HUDEP-2 (cell line): ENCODE measurements around the gene TENM4.
A peak's percentile ranks its signal among the peaks of the same experiment; 100 is the strongest.

ENCODE experiments used
- DNase-seq, 76 experiments: peaks; one replicate each; lab custom pipeline; 2025; ENCODE audit not compliant: unreplicated experiment in 76 of 76; lab: John Stamatoyannopoulos, UW

TENM4 gene

GRCh38 chr11:79071190-79071589 is 369.6 kb downstream of the TENM4 start:
- DNase-seq: no peak

- DNase-seq: no peak
These were observed 370.3 kb downstream of the TENM4 start for GRCh38 chr11:79070518-79070917.

- DNase-seq: no peak
These were observed 371.3 kb downstream of the TENM4 start for GRCh38 chr11:79069504-79069903.

GRCh38 chr11:79068356-79068755 is 372.5 kb downstream of the TENM4 start:
- no peak for DNase-seq

- no peak for DNase-seq
These were observed 373.5 kb downstream of the TENM4 start for GRCh38 chr11:79067352-79067679.

- DNase-seq: no peak
These were observed 374.1 kb downstream of the TENM4 start for GRCh38 chr11:79066456-79067351.

- DNase-seq: no peak
These were observed 377.7 kb downstream of the TENM4 start for GRCh38 chr11:79062814-79063762.

GRCh38 chr11:79060081-79060953 is 380.5 kb downstream of the TENM4 start:
- no peak for DNase-seq

GRCh38 chr11:79059141-79059540 is 381.7 kb downstream of the TENM4 start:
- no peak for DNase-seq

GRCh38 chr11:79055856-79056631 is 384.8 kb downstream of the TENM4 start:
- no peak for DNase-seq

GRCh38 chr11:79054636-79055035 is 386.2 kb downstream of the TENM4 start:
- DNase-seq: no peak

- peak in 1 of 76 experiments; percentile 14 for DNase-seq
These were observed 388.3 kb downstream of the TENM4 start for GRCh38 chr11:79052544-79052943.

- DNase-seq: no peak
These were observed 390.0 kb downstream of the TENM4 start for GRCh38 chr11:79050786-79051185.

- DNase-seq: no peak
These were observed 391.1 kb downstream of the TENM4 start for GRCh38 chr11:79049741-79050179.

- DNase-seq: no peak
These were observed 392.9 kb downstream of the TENM4 start for GRCh38 chr11:79047980-79048379.

- DNase-seq: no peak
These were observed 393.5 kb downstream of the TENM4 start for GRCh38 chr11:79047321-79047720.

GRCh38 chr11:79046366-79046765 is 394.5 kb downstream of the TENM4 start:
- no peak for DNase-seq

- DNase-seq: no peak
These were observed 395.0 kb downstream of the TENM4 start for GRCh38 chr11:79045800-79046304.

- no peak for DNase-seq
These were observed 395.6 kb downstream of the TENM4 start for GRCh38 chr11:79045018-79045799.
